Measurements from ENCODE around the gene LRIT2. TPM values are rescaled to one million over a fixed set of nuclear protein-coding genes. Genes with fewer than 3 reads are reported as not detected.

Gene LRIT2
- total RNA-seq, 1 donor: not detected

GRCh38 chr10:84267503-84268126 lies 42.3 kb upstream of the LRIT2 start:
- H3K27me3 ChIP-seq (ENCODE audit: insufficient read depth, low read length): no peaks in the 10 kb centered on the region
- no peaks in the 10 kb centered on the region for H3K79me2 ChIP-seq (ENCODE audit: insufficient read depth, low read length)
- no peaks in the 10 kb centered on the region for H3K9me3 ChIP-seq (ENCODE audit: low read depth, low read length)
- no peaks in the 10 kb centered on the region for H4K20me1 ChIP-seq (ENCODE audit: insufficient read depth, low read length)
- H2AFZ ChIP-seq (ENCODE audit: low read length): peak overlapping the region; percentile 64
- TF ChIP-seq CTCF (IDR thresholded peaks at IDR 0.05; ENCODE audit: extremely low read depth, low read depth, low read length): peak; percentile 93
- H3K4me3 ChIP-seq (ENCODE audit: insufficient read depth, low read length): no peak overlapping the region
- DNase-seq (ENCODE audit: insufficient read length, low spot score, missing footprints): no peak
- peaks cover 14% of the 10 kb centered on the region for H3K4me1 ChIP-seq (ENCODE audit: insufficient read depth, low read length)
- H3K4me2 ChIP-seq (ENCODE audit: insufficient read depth, low read length): no peak overlapping the region
- no peaks in the 10 kb centered on the region for H3K36me3 ChIP-seq (ENCODE audit: insufficient read depth, low read length)
- H3K27ac ChIP-seq (ENCODE audit: low read depth, low read length): no peak overlapping the region

GRCh38 chr10:84265418-84265817 lies 40.1 kb upstream of the LRIT2 start:
- Histone ChIP-seq H3K36me3 (ENCODE audit: insufficient read depth, low read length) (no peaks in the 10 kb centered on the region), H3K4me2 (ENCODE audit: insufficient read depth, low read length) (no peak overlapping the region), H2AFZ (ENCODE audit: low read length) (no peak overlapping the region), H3K27ac (ENCODE audit: low read depth, low read length) (no peak overlapping the region), H3K27me3 (ENCODE audit: insufficient read depth, low read length) (no peaks in the 10 kb centered on the region), H3K4me1 (ENCODE audit: insufficient read depth, low read length) (peaks cover 14% of the 10 kb centered on the region), H3K4me3 (ENCODE audit: insufficient read depth, low read length) (no peak overlapping the region), H3K9me3 (ENCODE audit: low read depth, low read length) (no peaks in the 10 kb centered on the region), H4K20me1 (ENCODE audit: insufficient read depth, low read length) (no peaks in the 10 kb centered on the region), H3K79me2 (ENCODE audit: insufficient read depth, low read length) (no peaks in the 10 kb centered on the region)
- no peak for TF ChIP-seq CTCF (IDR thresholded peaks at IDR 0.05; ENCODE audit: extremely low read depth, low read depth, low read length)
- no peak for DNase-seq (ENCODE audit: insufficient read length, low spot score, missing footprints)

- TF ChIP-seq CTCF (IDR thresholded peaks at IDR 0.05; ENCODE audit: extremely low read depth, low read depth, low read length): peak; percentile 94
- no peaks in the 10 kb centered on the region for H3K27me3 ChIP-seq (ENCODE audit: insufficient read depth, low read length)
- H3K36me3 ChIP-seq (ENCODE audit: insufficient read depth, low read length): no peaks in the 10 kb centered on the region
- H4K20me1 ChIP-seq (ENCODE audit: insufficient read depth, low read length): no peaks in the 10 kb centered on the region
- H3K9me3 ChIP-seq (ENCODE audit: low read depth, low read length): no peaks in the 10 kb centered on the region
- no peaks in the 10 kb centered on the region for H3K79me2 ChIP-seq (ENCODE audit: insufficient read depth, low read length)
- peak overlapping the region; percentile 58 for H2AFZ ChIP-seq (ENCODE audit: low read length)
- DNase-seq (ENCODE audit: insufficient read length, low spot score, missing footprints): peak; percentile 70
- H3K4me1 ChIP-seq (ENCODE audit: insufficient read depth, low read length): peaks cover 8% of the 10 kb centered on the region
- H3K27ac ChIP-seq (ENCODE audit: low read depth, low read length): no peak overlapping the region
- no peak overlapping the region for H3K4me3 ChIP-seq (ENCODE audit: insufficient read depth, low read length)
- peak overlapping the region; percentile 1 for H3K4me2 ChIP-seq (ENCODE audit: insufficient read depth, low read length)
Measured at GRCh38 chr10:84264611-84265141, 39.3 kb upstream of the LRIT2 start.

GRCh38 chr10:84263716-84264115 lies 38.4 kb upstream of the LRIT2 start:
- Histone ChIP-seq H3K79me2 (ENCODE audit: insufficient read depth, low read length) (no peaks in the 10 kb centered on the region), H3K36me3 (ENCODE audit: insufficient read depth, low read length) (no peaks in the 10 kb centered on the region), H3K27me3 (ENCODE audit: insufficient read depth, low read length) (no peaks in the 10 kb centered on the region), H3K4me3 (ENCODE audit: insufficient read depth, low read length) (no peak overlapping the region), H3K27ac (ENCODE audit: low read depth, low read length) (no peak overlapping the region), H3K4me1 (ENCODE audit: insufficient read depth, low read length) (peaks cover 5% of the 10 kb centered on the region), H3K4me2 (ENCODE audit: insufficient read depth, low read length) (no peak overlapping the region), H2AFZ (ENCODE audit: low read length) (no peak overlapping the region), H4K20me1 (ENCODE audit: insufficient read depth, low read length) (no peaks in the 10 kb centered on the region), H3K9me3 (ENCODE audit: low read depth, low read length) (no peaks in the 10 kb centered on the region)
- DNase-seq (ENCODE audit: insufficient read length, low spot score, missing footprints): no peak
- no peak for TF ChIP-seq CTCF (IDR thresholded peaks at IDR 0.05; ENCODE audit: extremely low read depth, low read depth, low read length)

Data from osteoblast (primary cell).